BE2C (cell line): ENCODE results near the gene MAPKAP1.
"Not testable (repeated sequence)": the region's sequence is repeated elsewhere in the genome, so short reads cannot be mapped to it uniquely, and the experiment has no call there.

Experiments used
- DNase-seq: peaks from one replicate; pipeline ENCODE4 v3.0.0-alpha.2; 2020
- H3K27me3 ChIP-seq: fragments of 250-450 bp; sonication (Bioruptor Pico); 2 replicates; pipeline ENCODE4 v1.5.1; 2020; ENCODE audit warnings: mild to moderate bottlenecking
- H3K36me3 ChIP-seq: fragments of 250-450 bp; sonication (Bioruptor Pico); 2 replicates; pipeline ENCODE4 v1.5.1; 2020; ENCODE audit warnings: mild to moderate bottlenecking
- H3K4me1 ChIP-seq: fragments of 250-450 bp; sonication (Bioruptor Pico); 2 replicates; pipeline ENCODE4 v1.5.1; 2020
- H3K4me3 ChIP-seq: 2 replicates; pipeline ENCODE4 v1.5.1; 2011; ENCODE audit warnings: low read depth, low read length
- H3K9me3 ChIP-seq: fragments of 250-450 bp; sonication (Bioruptor Pico); 2 replicates; pipeline ENCODE4 v1.5.1; 2020
- CTCF ChIP-seq: IDR thresholded peaks from 2 replicates; pipeline ENCODE4 v1.5.1; 2012; ENCODE audit warnings: mild to moderate bottlenecking, low read depth, low read length

MAPKAP1 gene

GRCh38 chr9:125400725-125401716 lies 306.0 kb downstream of the MAPKAP1 start:
- H3K4me1 ChIP-seq = no peaks in the 10 kb centered on the region
- no peaks in the 10 kb centered on the region for H3K9me3 ChIP-seq
- no peaks in the 10 kb centered on the region for H3K36me3 ChIP-seq
- DNase-seq = no peak
- no peaks in the 10 kb centered on the region for H3K27me3 ChIP-seq
- no peak for TF ChIP-seq CTCF
- no peak overlapping the region for H3K4me3 ChIP-seq

GRCh38 chr9:125400232-125400631 lies 306.8 kb downstream of the MAPKAP1 start:
- not testable (repeated sequence) for H3K4me1 ChIP-seq, H3K27me3 ChIP-seq, H3K9me3 ChIP-seq, DNase-seq, H3K36me3 ChIP-seq, H3K4me3 ChIP-seq

- DNase-seq = no peak
- Histone ChIP-seq H3K27me3 (no peaks in the 10 kb centered on the region), H3K4me3 (no peak overlapping the region), H3K36me3 (no peaks in the 10 kb centered on the region), H3K4me1 (no peaks in the 10 kb centered on the region), H3K9me3 (no peaks in the 10 kb centered on the region)
- TF ChIP-seq CTCF = no peak
Measured at GRCh38 chr9:125399666-125400065, 307.3 kb downstream of the MAPKAP1 start.

GRCh38 chr9:125399165-125399564 lies 307.8 kb downstream of the MAPKAP1 start:
- Histone ChIP-seq H3K4me1 (no peaks in the 10 kb centered on the region), H3K4me3 (no peak overlapping the region), H3K36me3 (no peaks in the 10 kb centered on the region), H3K27me3 (no peaks in the 10 kb centered on the region), H3K9me3 (no peaks in the 10 kb centered on the region)
- DNase-seq = peak; percentile 58
- TF ChIP-seq CTCF = no peak

GRCh38 chr9:125398243-125398642 lies 308.8 kb downstream of the MAPKAP1 start:
- Histone ChIP-seq H3K4me1 (no peaks in the 10 kb centered on the region), H3K9me3 (no peaks in the 10 kb centered on the region), H3K4me3 (no peak overlapping the region), H3K36me3 (no peaks in the 10 kb centered on the region), H3K27me3 (no peaks in the 10 kb centered on the region)
- no peak for TF ChIP-seq CTCF
- no peak for DNase-seq

GRCh38 chr9:125397736-125398135 lies 309.3 kb downstream of the MAPKAP1 start:
- no peak for TF ChIP-seq CTCF
- H3K4me3 ChIP-seq = no peak overlapping the region
- H3K36me3 ChIP-seq = no peaks in the 10 kb centered on the region
- DNase-seq = no peak
- H3K4me1 ChIP-seq = no peaks in the 10 kb centered on the region
- H3K9me3 ChIP-seq = no peaks in the 10 kb centered on the region
- H3K27me3 ChIP-seq = no peaks in the 10 kb centered on the region
